Mesodermal cell (in vitro differentiated cells): ENCODE results near the gene STX18. TPM values are rescaled to one million over a fixed set of nuclear protein-coding genes. Genes with fewer than 3 reads are reported as not detected.
A peak's percentile ranks its signal among the peaks of the same experiment; 100 is the strongest.

Source experiments
- H3K27ac ChIP-seq: 2 replicates; pipeline ENCODE4 v1.7.0; 2013; ENCODE audit warnings: mild to moderate bottlenecking, low read depth, low read length, moderate library complexity; ENCODE audit not compliant: severe bottlenecking
- H3K36me3 ChIP-seq: 2 replicates; pipeline ENCODE4 v1.7.1; 2013; ENCODE audit warnings: mild to moderate bottlenecking, low read length, moderate library complexity; ENCODE audit not compliant: control insufficient read depth, insufficient read depth
- H3K4me1 ChIP-seq: one replicate; pipeline ENCODE4 v1.7.1; 2013; ENCODE audit warnings: mild to moderate bottlenecking, low read length; ENCODE audit not compliant: insufficient read depth, control insufficient read depth, poor library complexity, severe bottlenecking
- H3K4me3 ChIP-seq: 2 replicates; pipeline ENCODE4 v1.7.0; 2013; ENCODE audit warnings: low read length, control low read depth, mild to moderate bottlenecking; ENCODE audit not compliant: insufficient read depth, poor library complexity, severe bottlenecking; ENCODE audit errors: extremely low read depth
- H3K9me3 ChIP-seq: 2 replicates; pipeline ENCODE4 v1.7.1; 2013; ENCODE audit warnings: mild to moderate bottlenecking, low read length, moderate library complexity; ENCODE audit not compliant: control insufficient read depth
- WGBS, 2 experiments: methylation state at CpG; one replicate each; pipeline ENCODE4 v1.1.5; 2013; ENCODE audit warnings: missing lambda C conversion rate in 2 of 2; ENCODE audit not compliant: insufficient coverage in 2 of 2; 5-methylcytosine and 5-hydroxymethylcytosine counted together
- polyA plus RNA-seq, 2 experiments: library from polyadenylated mRNA; stranded (reverse); fragments of 50-300 nt; gene quantifications; one replicate each; pipeline ENCODE4 v1.2.3, GENCODE V29; 2013

STX18 gene
- 19.4 TPM for polyA plus RNA-seq (2013, experiment 1 of 2)
- polyA plus RNA-seq (2013, experiment 2 of 2): 29.7 TPM

GRCh38 chr4:4541661-4542570 lies at the start of gene STX18:
TSS of gene STX18 (minus strand) at chr4:4542048. CDS start at chr4:4541964, 84 bp downstream.
- Histone ChIP-seq H3K36me3 (no peaks in the 10 kb centered on the region), H3K4me1 (peaks cover 5% of the 10 kb centered on the region), H3K27ac (peak within 1 kb of the TSS; percentile 78), H3K9me3 (no peaks in the 10 kb centered on the region), H3K4me3 (peak within 1 kb of the TSS; percentile 95)
- 0% methylated on average over 51 to 58 of the region's 76 CpGs for WGBS, 2 experiments

- H3K4me3 ChIP-seq: no peak overlapping the region
- H3K36me3 ChIP-seq: no peaks in the 10 kb centered on the region
- no peak overlapping the region for H3K27ac ChIP-seq
- peaks cover 15% of the 10 kb centered on the region for H3K9me3 ChIP-seq
- peaks cover 8% of the 10 kb centered on the region for H3K4me1 ChIP-seq
- WGBS, 2 experiments: 83 to 95% methylated on average over 2 to 4 of the region's 4 CpGs
Observed at GRCh38 chr4:4591071-4591470, 49.2 kb upstream of the STX18 start.

GRCh38 chr4:4590546-4590945 lies 48.7 kb upstream of the STX18 start:
- Histone ChIP-seq H3K9me3 (peaks cover 14% of the 10 kb centered on the region), H3K36me3 (no peaks in the 10 kb centered on the region), H3K27ac (no peak overlapping the region), H3K4me3 (no peak overlapping the region), H3K4me1 (peaks cover 8% of the 10 kb centered on the region)
- 60 to 89% methylated on average over 1 to 3 of the region's 7 CpGs for WGBS, 2 experiments

- Histone ChIP-seq H3K9me3 (peaks cover 4% of the 10 kb centered on the region), H3K36me3 (no peaks in the 10 kb centered on the region), H3K4me3 (no peak overlapping the region), H3K27ac (no peak overlapping the region), H3K4me1 (peaks cover 3% of the 10 kb centered on the region)
- WGBS, 2 experiments: 92 to 97% methylated on average over 3 of the region's 3 CpGs
Observed at GRCh38 chr4:4585012-4585670, 43.3 kb upstream of the STX18 start.

GRCh38 chr4:4583606-4584005 lies 41.8 kb upstream of the STX18 start:
- H3K36me3 ChIP-seq: no peaks in the 10 kb centered on the region
- peaks cover 4% of the 10 kb centered on the region for H3K9me3 ChIP-seq
- no peak overlapping the region for H3K27ac ChIP-seq
- no peak overlapping the region for H3K4me3 ChIP-seq
- no peaks in the 10 kb centered on the region for H3K4me1 ChIP-seq
- 83 to 100% methylated on average over 2 of the region's 4 CpGs for WGBS, 2 experiments

GRCh38 chr4:4582653-4583052 lies 40.8 kb upstream of the STX18 start:
- H3K4me3 ChIP-seq: no peak overlapping the region
- H3K36me3 ChIP-seq: no peaks in the 10 kb centered on the region
- no peak overlapping the region for H3K27ac ChIP-seq
- no peaks in the 10 kb centered on the region for H3K4me1 ChIP-seq
- H3K9me3 ChIP-seq: peaks cover 4% of the 10 kb centered on the region
- WGBS, 2 experiments: 62 to 81% methylated on average over 4 to 7 of the region's 7 CpGs

GRCh38 chr4:4580494-4580893 lies 38.6 kb upstream of the STX18 start:
- Histone ChIP-seq H3K9me3 (no peaks in the 10 kb centered on the region), H3K27ac (no peak overlapping the region), H3K4me1 (no peaks in the 10 kb centered on the region), H3K36me3 (no peaks in the 10 kb centered on the region), H3K4me3 (no peak overlapping the region)
- WGBS, 2 experiments: 86 to 100% methylated on average over 1 to 2 of the region's 2 CpGs

- 13 to 18% methylated on average over 2 of the region's 5 CpGs for WGBS, 2 experiments
- no peaks in the 10 kb centered on the region for H3K4me1 ChIP-seq
- H3K4me3 ChIP-seq: no peak overlapping the region
- H3K36me3 ChIP-seq: no peaks in the 10 kb centered on the region
- peak overlapping the region; percentile 41 for H3K27ac ChIP-seq
- no peaks in the 10 kb centered on the region for H3K9me3 ChIP-seq
Observed at GRCh38 chr4:4578981-4579380, 37.1 kb upstream of the STX18 start.

GRCh38 chr4:4577359-4577875 lies 35.6 kb upstream of the STX18 start:
- no peaks in the 10 kb centered on the region for H3K36me3 ChIP-seq
- H3K4me1 ChIP-seq: no peaks in the 10 kb centered on the region
- 100% methylated on average over 1 of the region's 1 CpG; no CpG with 5 or more reads in 1 of the 2 experiments for WGBS, 2 experiments
- H3K27ac ChIP-seq: no peak overlapping the region
- no peaks in the 10 kb centered on the region for H3K9me3 ChIP-seq
- H3K4me3 ChIP-seq: no peak overlapping the region

- Histone ChIP-seq H3K9me3 (no peaks in the 10 kb centered on the region), H3K27ac (peak overlapping the region; percentile 79), H3K4me1 (no peaks in the 10 kb centered on the region), H3K36me3 (no peaks in the 10 kb centered on the region), H3K4me3 (peak overlapping the region; percentile 42)
- WGBS, 2 experiments: 12 to 15% methylated on average over 63 to 70 of the region's 71 CpGs
Observed at GRCh38 chr4:4575284-4576211, 33.7 kb upstream of the STX18 start.
